SK-N-MC (cell line): ENCODE data around the gene PRKN.

Experiments used
- DNase-seq: peaks from one replicate; pipeline ENCODE4 v3.0.0-alpha.2; 2011; ENCODE audit warnings: low read depth, low spot score
- H3K27ac ChIP-seq: fragments of 200-600 bp; sonication (generic); 2 replicates; pipeline ENCODE4 v1.5.1; 2016; ENCODE audit warnings: mixed run types
- H3K36me3 ChIP-seq: fragments of 200-600 bp; sonication (generic); 2 replicates; pipeline ENCODE4 v1.6.1; 2017; ENCODE audit warnings: antibody characterized with exemption, low read length, mixed read lengths; ENCODE audit not compliant: insufficient read depth
- H3K4me3 ChIP-seq: fragments of 200-600 bp; sonication (generic); 2 replicates; pipeline ENCODE4 v1.5.1; 2016
- H3K9ac ChIP-seq: fragments of 200-600 bp; sonication (generic); 2 replicates; pipeline ENCODE4 v1.8.0; 2017; ENCODE audit warnings: mixed run types, mixed read lengths; ENCODE audit not compliant: insufficient read length
- H3K9me3 ChIP-seq: fragments of 200-600 bp; sonication (generic); 2 replicates; pipeline ENCODE4 v1.6.1; 2017; ENCODE audit warnings: low read depth, mild to moderate bottlenecking, antibody characterized with exemption, low read length, moderate library complexity, mixed read lengths
- EZH2 ChIP-seq: fragments of 200-600 bp; sonication (generic); IDR thresholded peaks from one replicate; pipeline ENCODE4 v1.6.1; 2017; ENCODE audit warnings: antibody characterized with exemption
- FOXP2 ChIP-seq: optimal IDR thresholded peaks from 2 replicates; pipeline ENCODE3; 2011; ENCODE audit warnings: mild to moderate bottlenecking, moderate library complexity; ENCODE audit not compliant: insufficient read depth; ENCODE audit errors: extremely low read length, control extremely low read depth
- POLR2AphosphoS5 ChIP-seq: IDR thresholded peaks from 2 replicates; pipeline ENCODE4 v1.6.1; 2012; ENCODE audit warnings: mild to moderate bottlenecking, low read depth, low read length, borderline replicate concordance

PRKN gene

GRCh38 chr6:161744211-161745067 is 983.1 kb downstream of the PRKN start:
- no peak for DNase-seq
- Histone ChIP-seq H3K9ac (no peak overlapping the region), H3K27ac (no peak overlapping the region), H3K9me3 (no peaks in the 10 kb centered on the region), H3K4me3 (no peak overlapping the region), H3K36me3 (no peaks in the 10 kb centered on the region)
- TF ChIP-seq EZH2 (no peak), POLR2AphosphoS5 (no peak), FOXP2 (no peak)

DNA sequence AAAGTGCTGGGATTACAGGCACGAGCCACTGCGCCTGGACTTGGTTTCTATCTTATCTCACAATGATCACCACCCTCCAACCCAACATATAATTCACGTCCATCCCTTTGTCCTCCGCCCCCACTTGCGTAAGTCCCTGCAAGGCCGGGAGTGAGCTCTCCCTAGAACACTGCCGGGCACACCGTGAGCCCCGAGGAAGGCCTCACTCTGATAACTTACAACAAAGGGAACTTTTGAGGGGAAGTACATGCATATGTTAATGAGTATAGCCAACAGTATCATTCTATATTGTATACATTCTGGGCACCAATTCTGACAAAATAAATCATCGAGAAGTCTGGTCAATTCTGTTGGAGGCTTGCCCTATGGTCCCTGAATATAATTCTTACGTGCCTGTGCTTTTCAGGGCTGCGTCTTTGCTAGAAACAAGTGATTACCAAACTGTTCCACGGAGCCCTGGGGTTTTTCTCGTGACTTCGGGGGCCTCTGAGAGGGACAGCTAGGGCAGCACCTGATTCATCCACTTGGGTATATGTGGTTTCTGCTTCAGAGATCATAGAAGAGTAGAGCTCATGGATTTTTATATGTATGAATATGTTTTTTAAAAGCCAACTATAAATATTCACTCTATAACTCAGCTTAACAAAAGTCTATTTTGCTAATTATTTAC is 983.9 kb downstream of the PRKN start:
- no peak overlapping the region for H3K27ac ChIP-seq
- no peaks in the 10 kb centered on the region for H3K36me3 ChIP-seq
- no peaks in the 10 kb centered on the region for H3K9me3 ChIP-seq
- TF ChIP-seq FOXP2 (no peak), EZH2 (no peak), POLR2AphosphoS5 (no peak)
- DNase-seq: no peak
- H3K4me3 ChIP-seq: no peak overlapping the region
- no peak overlapping the region for H3K9ac ChIP-seq

DNA sequence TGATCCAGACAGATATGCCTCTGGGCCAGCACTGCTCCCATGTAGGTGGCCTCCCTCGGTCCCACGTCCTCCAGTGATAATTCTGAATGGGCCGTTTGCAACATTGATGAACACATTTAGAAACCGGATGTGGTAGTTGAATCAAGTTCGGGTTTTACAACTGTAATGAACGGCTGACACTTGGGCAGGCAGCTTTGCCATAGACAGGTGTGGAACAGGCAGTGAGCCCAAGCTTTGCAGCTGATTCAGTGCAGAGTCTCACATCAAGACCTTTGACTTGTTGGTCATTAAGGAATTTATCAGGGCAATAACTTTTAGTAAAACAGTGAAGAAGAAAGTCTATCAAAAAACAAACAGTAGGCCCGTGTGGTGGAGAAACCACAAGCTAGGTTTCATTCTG is 987.1 kb downstream of the PRKN start:
- Histone ChIP-seq H3K27ac (no peak overlapping the region), H3K36me3 (no peaks in the 10 kb centered on the region), H3K4me3 (no peak overlapping the region), H3K9me3 (no peaks in the 10 kb centered on the region), H3K9ac (no peak overlapping the region)
- DNase-seq: no peak
- TF ChIP-seq FOXP2 (no peak), EZH2 (no peak), POLR2AphosphoS5 (no peak)

DNA sequence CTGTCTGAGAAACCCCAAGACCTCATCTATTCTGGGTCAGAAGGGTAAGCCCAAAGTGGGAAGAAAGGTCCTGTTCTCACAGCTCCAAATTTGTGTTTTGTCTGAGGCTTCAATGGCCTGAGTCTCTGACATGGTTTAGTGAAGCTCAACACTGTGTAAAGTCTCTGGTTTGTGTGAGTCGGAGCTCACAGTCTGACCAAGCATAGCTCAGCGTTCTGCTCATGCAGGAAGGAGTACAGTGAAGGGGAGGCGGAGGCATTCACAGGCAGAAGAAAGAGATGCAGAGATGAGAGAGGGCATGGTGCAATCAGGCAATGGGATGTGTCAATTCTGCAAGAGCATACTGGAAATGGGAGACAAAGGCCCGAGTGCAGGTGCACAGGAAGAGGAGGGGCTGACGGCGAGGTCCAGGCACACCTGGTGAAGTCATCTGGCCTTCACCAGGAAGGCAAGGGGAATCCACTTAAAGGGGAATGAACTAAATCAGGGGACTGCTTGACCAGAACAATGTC is 990.7 kb downstream of the PRKN start:
- no peaks in the 10 kb centered on the region for H3K9me3 ChIP-seq
- DNase-seq: no peak
- H3K9ac ChIP-seq: no peak overlapping the region
- TF ChIP-seq POLR2AphosphoS5: no peak
- no peak for TF ChIP-seq EZH2
- no peak for TF ChIP-seq FOXP2
- no peak overlapping the region for H3K27ac ChIP-seq
- H3K4me3 ChIP-seq: no peak overlapping the region
- H3K36me3 ChIP-seq: no peaks in the 10 kb centered on the region

- Histone ChIP-seq H3K9ac (no peak overlapping the region), H3K9me3 (no peaks in the 10 kb centered on the region), H3K36me3 (no peaks in the 10 kb centered on the region), H3K4me3 (no peak overlapping the region), H3K27ac (no peak overlapping the region)
- no peak for DNase-seq
- TF ChIP-seq POLR2AphosphoS5 (no peak), FOXP2 (no peak), EZH2 (no peak)
Measured at GRCh38 chr6:161736326-161736725, 991.2 kb downstream of the PRKN start.

DNA sequence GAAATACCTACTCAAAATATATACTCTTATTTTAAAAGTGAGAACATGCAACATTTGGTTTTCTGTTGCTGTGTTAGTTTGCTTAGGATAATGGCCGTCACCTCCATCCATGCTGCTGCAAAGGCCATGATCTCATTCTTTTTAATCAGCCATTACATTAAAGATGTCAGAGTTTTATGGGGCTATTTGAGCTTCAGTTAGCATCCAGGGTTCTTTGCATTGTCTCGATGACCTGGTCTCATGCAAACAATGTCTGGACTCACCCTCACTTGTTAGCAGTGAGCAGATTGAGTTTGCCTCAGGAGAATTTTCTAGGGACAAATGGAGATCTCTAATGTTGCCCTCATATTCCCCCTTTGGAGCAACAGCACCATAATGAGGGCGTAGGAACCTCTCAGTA is 995.0 kb downstream of the PRKN start:
- Histone ChIP-seq H3K9ac (no peak overlapping the region), H3K4me3 (no peak overlapping the region), H3K9me3 (no peaks in the 10 kb centered on the region), H3K27ac (no peak overlapping the region), H3K36me3 (no peaks in the 10 kb centered on the region)
- TF ChIP-seq EZH2 (no peak), POLR2AphosphoS5 (no peak), FOXP2 (no peak)
- no peak for DNase-seq

- H3K9ac ChIP-seq: no peak overlapping the region
- no peak overlapping the region for H3K4me3 ChIP-seq
- no peak for TF ChIP-seq FOXP2
- TF ChIP-seq POLR2AphosphoS5: no peak
- no peak for TF ChIP-seq EZH2
- no peak for DNase-seq
- no peaks in the 10 kb centered on the region for H3K9me3 ChIP-seq
- no peak overlapping the region for H3K27ac ChIP-seq
- no peaks in the 10 kb centered on the region for H3K36me3 ChIP-seq
Measured at GRCh38 chr6:161727083-161727833, 1000.3 kb downstream of the PRKN start.

DNA sequence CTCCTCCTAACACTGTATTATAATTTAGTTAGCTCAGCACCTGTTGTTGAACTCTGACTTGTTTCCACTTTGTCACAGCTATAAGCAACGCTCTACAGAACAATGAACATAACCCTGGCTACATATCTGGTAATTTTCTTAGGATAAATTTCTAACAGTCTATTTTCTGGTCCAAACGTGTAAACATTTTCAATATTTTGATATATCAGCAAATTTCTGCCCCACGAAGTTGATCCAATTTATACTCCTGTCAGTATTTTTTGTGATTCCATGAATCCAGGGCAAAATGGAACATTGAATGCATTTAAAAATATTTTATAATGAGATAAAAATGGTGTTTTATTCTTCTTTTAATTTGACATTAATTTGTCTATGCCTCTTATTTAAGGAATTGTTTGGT is 1005.2 kb downstream of the PRKN start:
- no peaks in the 10 kb centered on the region for H3K9me3 ChIP-seq
- no peak overlapping the region for H3K9ac ChIP-seq
- no peak overlapping the region for H3K27ac ChIP-seq
- H3K36me3 ChIP-seq: no peaks in the 10 kb centered on the region
- no peak for DNase-seq
- TF ChIP-seq FOXP2 (no peak), POLR2AphosphoS5 (no peak), EZH2 (no peak)
- H3K4me3 ChIP-seq: no peak overlapping the region
